DND-41 (cell line): ENCODE data around the gene GNPNAT1.

ENCODE experiments used
- ATAC-seq: fragments of 200-7000 bp; cut with Tn5 transposase; 3 replicates; pipeline ENCODE4 v1.9.1; 2021; ENCODE audit warnings: low read depth; ENCODE audit not compliant: insufficient read depth
- DNase-seq: peaks from one replicate; pipeline ENCODE4 v3.0.0-alpha.2; 2020
- H2AFZ ChIP-seq: 2 replicates; pipeline ENCODE4 v1.6.0; 2012; ENCODE audit warnings: low read depth, low read length
- H3K27ac ChIP-seq: 2 replicates; pipeline ENCODE4 v1.5.1; 2012; ENCODE audit warnings: low read length, inconsistent platforms
- H3K27me3 ChIP-seq: fragments of 200-600 bp; sonication (generic); 2 replicates; pipeline ENCODE4 v1.6.0; 2012; ENCODE audit warnings: low read length, mild to moderate bottlenecking, inconsistent platforms; ENCODE audit not compliant: insufficient read depth, poor library complexity
- H3K36me3 ChIP-seq: 2 replicates; pipeline ENCODE4 v1.5.1; 2012; ENCODE audit warnings: low read length, inconsistent platforms; ENCODE audit not compliant: insufficient read depth
- H3K4me1 ChIP-seq: 2 replicates; pipeline ENCODE4 v1.5.1; 2012; ENCODE audit warnings: mild to moderate bottlenecking, low read length; ENCODE audit not compliant: insufficient read depth
- H3K4me2 ChIP-seq: 2 replicates; pipeline ENCODE4 v1.6.0; 2012; ENCODE audit warnings: mild to moderate bottlenecking, moderate library complexity, low read length, inconsistent platforms; ENCODE audit not compliant: insufficient read depth
- H3K4me3 ChIP-seq, 2 experiments: fragments of 200-600 bp in 1 of 2; shearing (Covaris generic) in 1 of 2; 2 replicates each; pipeline ENCODE4 v1.5.1; 2012 to 2016; ENCODE audit warnings: inconsistent platforms in 2 of 2, low read length in 2 of 2, mild to moderate bottlenecking in 2 of 2, low read depth in 1 of 2, moderate library complexity in 1 of 2
- H3K79me2 ChIP-seq: 2 replicates; pipeline ENCODE4 v1.6.0; 2012; ENCODE audit warnings: low read length, inconsistent platforms; ENCODE audit not compliant: insufficient read depth
- H3K9ac ChIP-seq: 2 replicates; pipeline ENCODE4 v1.6.0; 2012; ENCODE audit warnings: low read depth, mild to moderate bottlenecking, inconsistent platforms, low read length, moderate library complexity
- H3K9me3 ChIP-seq: 2 replicates; pipeline ENCODE4 v1.5.1; 2012; ENCODE audit warnings: low read length, moderate library complexity, mild to moderate bottlenecking, inconsistent platforms; ENCODE audit not compliant: insufficient read depth, severe bottlenecking
- H4K20me1 ChIP-seq: 2 replicates; pipeline ENCODE4 v1.6.0; 2012; ENCODE audit warnings: low read length; ENCODE audit not compliant: insufficient read depth
- CTCF ChIP-seq: IDR thresholded peaks from 2 replicates; pipeline ENCODE4 v1.5.1; 2012; ENCODE audit warnings: borderline replicate concordance, low read length, moderate library complexity, mild to moderate bottlenecking; ENCODE audit not compliant: poor library complexity, severe bottlenecking; ENCODE audit errors: extremely low read depth
- EZH2 ChIP-seq: IDR thresholded peaks from 3 replicates; pipeline ENCODE4 v1.6.1; 2012; ENCODE audit warnings: borderline replicate concordance, low read depth, mild to moderate bottlenecking, moderate library complexity, low read length, inconsistent platforms; ENCODE audit not compliant: severe bottlenecking

GNPNAT1 gene

GRCh38 chr14:52824462-52824861, 33.1 kb upstream of the GNPNAT1 start:
- no peak overlapping the region for H3K4me2 ChIP-seq
- no peak overlapping the region for H3K4me3 ChIP-seq

DNA sequence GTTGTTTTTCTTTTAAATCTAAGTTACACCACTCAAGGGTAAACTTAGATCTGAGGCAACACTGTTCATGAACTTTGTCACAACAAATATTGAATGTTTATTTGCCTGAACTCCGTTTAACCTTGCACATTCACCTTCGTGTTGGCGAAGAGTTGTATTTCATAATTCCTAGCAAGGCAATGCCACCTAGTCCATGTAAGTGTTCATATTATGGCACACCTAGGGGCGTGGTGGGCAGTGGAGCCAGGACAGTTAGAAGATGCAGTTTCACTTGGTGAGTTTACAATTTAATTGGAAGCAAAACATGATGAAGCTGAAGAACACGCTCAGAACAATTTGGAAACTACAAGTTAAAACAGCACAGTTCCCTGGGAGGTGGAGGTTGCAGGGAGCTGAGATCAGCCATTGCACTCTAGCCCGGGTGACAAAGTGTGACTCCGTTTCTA, 30.4 kb upstream of the GNPNAT1 start:
- no peaks in the 10 kb centered on the region for H3K36me3 ChIP-seq
- DNase-seq (no peak), ATAC-seq (no peak)
- TF ChIP-seq CTCF (no peak), EZH2 (no peak)
- no peaks in the 10 kb centered on the region for H3K79me2 ChIP-seq
- H3K4me1 ChIP-seq = no peaks in the 10 kb centered on the region
- H3K27me3 ChIP-seq = no peaks in the 10 kb centered on the region
- no peaks in the 10 kb centered on the region for H4K20me1 ChIP-seq
- no peaks in the 10 kb centered on the region for H3K9me3 ChIP-seq
- no peak overlapping the region for H3K4me3 ChIP-seq
- H3K4me2 ChIP-seq = no peak overlapping the region
- no peak overlapping the region for H3K27ac ChIP-seq
- H2AFZ ChIP-seq = no peak overlapping the region; the same call in 1 of the 2 replicates
- no peak overlapping the region for H3K9ac ChIP-seq

More at GRCh38 chr14:52824462-52824861, 33.1 kb upstream of the GNPNAT1 start:
- ATAC-seq = no peak
- no peak for TF ChIP-seq EZH2
- TF ChIP-seq CTCF = no peak
- no peak overlapping the region for H3K27ac ChIP-seq
- no peaks in the 10 kb centered on the region for H3K9me3 ChIP-seq
- no peak for DNase-seq
- no peaks in the 10 kb centered on the region for H4K20me1 ChIP-seq
- H3K27me3 ChIP-seq = no peaks in the 10 kb centered on the region
- H3K4me1 ChIP-seq = no peaks in the 10 kb centered on the region
- H3K9ac ChIP-seq = no peak overlapping the region
- H2AFZ ChIP-seq = no peak overlapping the region
- no peaks in the 10 kb centered on the region for H3K36me3 ChIP-seq
- H3K79me2 ChIP-seq = no peaks in the 10 kb centered on the region

DNA sequence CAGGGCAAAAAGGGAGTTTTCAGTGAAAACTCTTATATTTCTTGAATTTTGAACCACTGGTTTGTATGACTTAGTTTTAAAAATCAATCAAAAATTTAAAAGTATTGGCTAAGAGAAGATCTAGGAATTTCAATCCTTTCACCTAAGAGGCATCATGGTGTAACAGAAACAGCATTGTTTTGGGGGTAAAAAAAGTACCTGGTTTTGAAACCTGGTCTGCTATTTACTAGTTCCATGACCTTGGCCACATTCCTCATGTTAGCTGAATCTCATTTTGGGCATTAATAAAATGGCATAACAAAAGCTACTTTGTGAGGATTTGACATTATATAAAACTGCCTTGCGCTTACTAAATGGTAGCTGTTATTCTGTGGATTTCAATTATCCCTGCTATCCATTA, 16.7 kb upstream of the GNPNAT1 start:
- Histone ChIP-seq H3K27ac (no peak overlapping the region), H3K4me3 (no peak overlapping the region), H3K27me3 (no peaks in the 10 kb centered on the region), H3K4me2 (no peak overlapping the region), H3K9me3 (no peaks in the 10 kb centered on the region), H3K79me2 (no peaks in the 10 kb centered on the region), H4K20me1 (no peaks in the 10 kb centered on the region), H3K9ac (no peak overlapping the region), H2AFZ (no peak overlapping the region), H3K4me1 (no peaks in the 10 kb centered on the region), H3K36me3 (no peaks in the 10 kb centered on the region)
- DNase-seq (no peak), ATAC-seq (no peak)
- no peak for TF ChIP-seq CTCF
- no peak for TF ChIP-seq EZH2

DNA sequence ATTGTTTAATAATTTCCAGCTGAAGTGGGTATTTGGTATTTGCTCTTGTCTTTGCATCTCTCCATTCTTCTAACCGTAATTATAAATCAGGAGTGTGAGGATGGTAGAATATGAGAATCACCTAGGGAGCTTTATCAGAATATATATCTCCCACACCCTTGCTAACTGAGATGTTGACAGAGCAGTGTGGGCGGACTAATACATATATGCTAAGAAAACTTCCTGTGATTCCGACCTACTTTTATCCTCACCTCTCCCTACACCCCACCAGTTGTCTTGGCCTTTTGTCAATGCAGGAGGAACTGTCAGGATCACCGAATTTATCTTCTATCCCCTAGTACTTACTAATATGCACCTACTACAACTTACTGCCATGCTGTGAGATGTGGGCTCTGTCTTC, 14.7 kb upstream of the GNPNAT1 start:
- ATAC-seq (no peak), DNase-seq (no peak)
- Histone ChIP-seq H4K20me1 (no peaks in the 10 kb centered on the region), H3K9ac (no peak overlapping the region), H3K79me2 (no peaks in the 10 kb centered on the region), H3K4me1 (no peaks in the 10 kb centered on the region), H3K36me3 (no peaks in the 10 kb centered on the region), H3K4me2 (no peak overlapping the region), H3K27me3 (no peaks in the 10 kb centered on the region), H3K27ac (no peak overlapping the region), H2AFZ (no peak overlapping the region), H3K9me3 (no peaks in the 10 kb centered on the region), H3K4me3 (no peak overlapping the region)
- TF ChIP-seq CTCF (no peak), EZH2 (no peak)
